Measurements from ENCODE around the gene RNF8.
"Not testable (repeated sequence)": the region's sequence is repeated elsewhere in the genome, so short reads cannot be mapped to it uniquely, and the experiment has no call there.

The RNF8 gene

GRCh38 chr6:37321516-37322415, 32.0 kb upstream of the RNF8 start:
- DNase-seq (ENCODE audit: low spot score) = no peak

- no peak for DNase-seq (ENCODE audit: low spot score)
Observed at GRCh38 chr6:37323580-37323979, 30.2 kb upstream of the RNF8 start.

GRCh38 chr6:37324131-37325033, 29.4 kb upstream of the RNF8 start:
- DNase-seq (ENCODE audit: low spot score) = peak; percentile 65

- not testable (repeated sequence) for DNase-seq (ENCODE audit: low spot score)
Observed at GRCh38 chr6:37330345-37330744, 23.4 kb upstream of the RNF8 start.

GRCh38 chr6:37331047-37331446, 22.7 kb upstream of the RNF8 start:
- no peak for DNase-seq (ENCODE audit: low spot score)

- DNase-seq (ENCODE audit: low spot score) = peak; percentile 14
Observed at GRCh38 chr6:37332894-37333293, 20.9 kb upstream of the RNF8 start.

GRCh38 chr6:37334047-37334446, 19.7 kb upstream of the RNF8 start:
- no peak for DNase-seq (ENCODE audit: low spot score)

- DNase-seq (ENCODE audit: low spot score) = not testable (repeated sequence)
Observed at GRCh38 chr6:37338317-37338716, 15.5 kb upstream of the RNF8 start.

GRCh38 chr6:37338745-37339255, 15.0 kb upstream of the RNF8 start:
- no peak for DNase-seq (ENCODE audit: low spot score)

GRCh38 chr6:37339741-37340638, 13.8 kb upstream of the RNF8 start:
- DNase-seq (ENCODE audit: low spot score) = no peak

- DNase-seq (ENCODE audit: low spot score) = no peak
Observed at GRCh38 chr6:37340639-37340943, 13.2 kb upstream of the RNF8 start.

GRCh38 chr6:37343248-37343647, 10.5 kb upstream of the RNF8 start:
- no peak for DNase-seq (ENCODE audit: low spot score)

GRCh38 chr6:37344308-37344707, 9.5 kb upstream of the RNF8 start:
- DNase-seq (ENCODE audit: low spot score) = no peak

GRCh38 chr6:37345804-37346203, 8.0 kb upstream of the RNF8 start:
- DNase-seq (ENCODE audit: low spot score) = not testable (repeated sequence)

- no peak for DNase-seq (ENCODE audit: low spot score)
Observed at GRCh38 chr6:37347177-37347576, 6.6 kb upstream of the RNF8 start.

GRCh38 chr6:37347670-37348111, 6.1 kb upstream of the RNF8 start:
- DNase-seq (ENCODE audit: low spot score) = no peak

- DNase-seq (ENCODE audit: low spot score) = no peak
Observed at GRCh38 chr6:37351027-37351426, 2.8 kb upstream of the RNF8 start.

- no peak for DNase-seq (ENCODE audit: low spot score)
Observed at GRCh38 chr6:37352384-37352783, 1.4 kb upstream of the RNF8 start.

GRCh38 chr6:37354526-37355384, 972 bp downstream of the RNF8 start:
- peak; percentile 4 for DNase-seq (ENCODE audit: low spot score)

- DNase-seq (ENCODE audit: low spot score) = no peak
Observed at GRCh38 chr6:37357288-37357687, 3.5 kb downstream of the RNF8 start.

GRCh38 chr6:37357860-37358259, 4.1 kb downstream of the RNF8 start:
- DNase-seq (ENCODE audit: low spot score) = no peak
